C4-2B (cell line): ENCODE measurements around the gene KLHL3.

Source experiments
- ZFX ChIP-seq: fragments of 450-650 bp; IDR thresholded peaks from 2 replicates; pipeline ENCODE4 v1.6.1; 2017
- TF ChIP-seq, protein P1 (sequence below): fragments of 450-650 bp; conservative IDR thresholded peaks from 2 replicates; pipeline ENCODE4 v1.5.1; 2017; ENCODE audit warnings: mild to moderate bottlenecking

DNA sequence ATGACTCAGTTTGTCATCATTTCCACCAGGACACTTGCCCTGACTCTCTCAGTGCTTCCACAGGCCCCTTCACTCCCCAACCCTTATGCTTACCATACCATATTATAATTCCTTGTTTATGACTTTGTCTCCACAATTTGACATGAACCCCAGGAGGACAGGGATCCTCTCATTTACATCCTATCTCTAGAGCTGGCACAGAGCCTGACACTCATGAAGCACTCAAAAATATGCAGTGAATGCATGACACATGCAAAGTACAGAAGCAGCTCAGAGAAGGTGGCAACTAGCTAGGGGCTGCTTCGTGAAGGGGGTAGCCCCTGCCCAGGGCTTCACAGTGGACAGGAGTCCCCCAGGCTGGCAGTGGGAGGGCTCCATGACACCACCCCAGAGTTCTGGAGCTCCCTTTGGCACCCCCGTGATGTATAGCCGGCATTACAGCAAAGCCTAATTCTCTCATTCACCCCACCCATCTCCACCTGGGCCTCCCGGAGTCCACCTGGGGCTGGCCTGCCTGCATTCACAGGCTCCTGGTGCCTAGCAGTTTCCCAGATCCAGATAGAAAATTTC lies 124.8 kb downstream of the KLHL3 start:
- TF ChIP-seq, protein P1, sequence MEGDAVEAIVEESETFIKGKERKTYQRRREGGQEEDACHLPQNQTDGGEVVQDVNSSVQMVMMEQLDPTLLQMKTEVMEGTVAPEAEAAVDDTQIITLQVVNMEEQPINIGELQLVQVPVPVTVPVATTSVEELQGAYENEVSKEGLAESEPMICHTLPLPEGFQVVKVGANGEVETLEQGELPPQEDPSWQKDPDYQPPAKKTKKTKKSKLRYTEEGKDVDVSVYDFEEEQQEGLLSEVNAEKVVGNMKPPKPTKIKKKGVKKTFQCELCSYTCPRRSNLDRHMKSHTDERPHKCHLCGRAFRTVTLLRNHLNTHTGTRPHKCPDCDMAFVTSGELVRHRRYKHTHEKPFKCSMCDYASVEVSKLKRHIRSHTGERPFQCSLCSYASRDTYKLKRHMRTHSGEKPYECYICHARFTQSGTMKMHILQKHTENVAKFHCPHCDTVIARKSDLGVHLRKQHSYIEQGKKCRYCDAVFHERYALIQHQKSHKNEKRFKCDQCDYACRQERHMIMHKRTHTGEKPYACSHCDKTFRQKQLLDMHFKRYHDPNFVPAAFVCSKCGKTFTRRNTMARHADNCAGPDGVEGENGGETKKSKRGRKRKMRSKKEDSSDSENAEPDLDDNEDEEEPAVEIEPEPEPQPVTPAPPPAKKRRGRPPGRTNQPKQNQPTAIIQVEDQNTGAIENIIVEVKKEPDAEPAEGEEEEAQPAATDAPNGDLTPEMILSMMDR: no peak
- TF ChIP-seq ZFX: no peak
